Measurements from ENCODE around the gene KRTAP17-1. TPM values are rescaled to one million over a fixed set of nuclear protein-coding genes. Genes with fewer than 3 reads are reported as not detected.
"Not testable (repeated sequence)": the region's sequence is repeated elsewhere in the genome, so short reads cannot be mapped to it uniquely, and the experiment has no call there.

The KRTAP17-1 gene
- total RNA-seq, 1 donor from 2014 or later = not detected

- no peak for TF ChIP-seq CTCF (conservative IDR thresholded peaks at IDR 0.05; ENCODE audit: low read depth, low read length)
- H3K4me3 ChIP-seq (ENCODE audit: low read depth, low read length) = no peak overlapping the region
- DNase-seq (ENCODE audit: low read depth) = no peak
These were observed 31.0 kb downstream of the KRTAP17-1 start for GRCh38 chr17:41284546-41284945.

DNA sequence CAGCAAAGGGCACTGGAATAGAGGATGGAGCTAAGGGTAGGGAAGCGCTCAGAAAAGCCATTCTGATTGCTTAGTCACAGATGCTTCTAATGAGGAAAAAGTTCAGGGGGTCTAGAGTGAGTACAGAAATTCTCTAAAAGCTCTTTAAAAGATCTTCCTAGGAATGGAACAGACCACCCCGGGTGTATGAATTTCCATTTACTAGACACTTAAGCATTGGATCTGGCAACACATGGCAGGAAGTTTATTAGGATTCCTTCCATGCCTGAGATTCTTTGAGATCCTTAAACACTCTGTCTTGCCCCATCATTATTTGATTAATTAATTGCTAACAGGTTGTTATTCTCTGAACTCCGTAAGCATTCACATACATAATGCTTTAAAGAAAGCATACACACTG lies 31.5 kb downstream of the KRTAP17-1 start:
- TF ChIP-seq CTCF (conservative IDR thresholded peaks at IDR 0.05; ENCODE audit: low read depth, low read length) = no peak
- no peak for DNase-seq (ENCODE audit: low read depth)
- H3K4me3 ChIP-seq (ENCODE audit: low read depth, low read length) = no peak overlapping the region

DNA sequence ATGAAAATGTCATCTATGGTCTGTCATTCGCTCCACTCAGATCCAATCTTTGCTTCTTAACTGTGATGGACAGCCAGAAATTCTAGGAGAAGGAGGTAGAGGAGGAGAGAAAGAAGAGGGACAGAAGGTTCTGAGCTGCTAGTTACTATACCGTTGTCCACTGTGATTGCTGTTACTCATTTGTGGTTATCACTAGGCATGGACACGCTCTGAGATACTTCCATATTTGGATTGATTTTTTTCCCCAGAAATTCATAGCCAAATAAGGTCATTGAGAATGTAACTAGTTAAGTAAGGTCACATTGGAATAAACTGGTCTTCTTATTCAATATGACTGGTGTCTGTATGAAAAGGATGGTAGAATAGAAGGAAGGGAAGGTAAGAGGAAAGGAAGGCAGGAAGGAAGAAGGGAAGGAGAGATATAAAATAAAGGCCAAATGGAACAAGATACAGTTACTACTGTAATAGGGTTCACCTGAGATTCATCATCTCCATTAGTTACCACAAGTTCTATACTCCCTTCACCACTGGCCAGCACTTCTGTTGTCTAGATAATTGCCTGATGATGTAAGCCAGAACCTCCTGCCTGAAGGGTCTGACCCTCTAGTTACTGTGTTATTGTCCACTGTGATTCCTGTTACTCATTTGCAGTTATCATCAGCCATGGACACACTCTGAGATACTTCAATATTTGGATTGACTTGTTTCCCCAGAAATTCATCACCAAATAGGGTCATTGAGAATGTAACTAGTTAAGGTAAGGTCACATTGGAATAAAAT lies 37.1 kb downstream of the KRTAP17-1 start:
- no peak overlapping the region for H3K4me3 ChIP-seq (ENCODE audit: low read depth, low read length)
- DNase-seq (ENCODE audit: low read depth) = no peak
- TF ChIP-seq CTCF (conservative IDR thresholded peaks at IDR 0.05; ENCODE audit: low read depth, low read length) = no peak

GRCh38 chr17:41275648-41276190 lies 39.8 kb downstream of the KRTAP17-1 start, which contains the start of gene KRTAP9-7:
Gene KRTAP9-7 (plus strand): TSS chr17:41275698. CDS start chr17:41275698, 0 bp downstream.
- H3K4me3 ChIP-seq (ENCODE audit: low read depth, low read length); DNase-seq (ENCODE audit: low read depth): not testable (repeated sequence)

- no peak overlapping the region for H3K4me3 ChIP-seq (ENCODE audit: low read depth, low read length)
- no peak for TF ChIP-seq CTCF (conservative IDR thresholded peaks at IDR 0.05; ENCODE audit: low read depth, low read length)
- no peak for DNase-seq (ENCODE audit: low read depth)
These were observed 43.7 kb downstream of the KRTAP17-1 start for GRCh38 chr17:41271858-41272257.

- not testable (repeated sequence) for DNase-seq (ENCODE audit: low read depth); H3K4me3 ChIP-seq (ENCODE audit: low read depth, low read length)
These were observed 44.2 kb downstream of the KRTAP17-1 start for GRCh38 chr17:41271323-41271722.

GRCh38 chr17:41267711-41268110 lies 47.8 kb downstream of the KRTAP17-1 start:
- no peak for TF ChIP-seq CTCF (conservative IDR thresholded peaks at IDR 0.05; ENCODE audit: low read depth, low read length)
- DNase-seq (ENCODE audit: low read depth) = no peak
- no peak overlapping the region for H3K4me3 ChIP-seq (ENCODE audit: low read depth, low read length)

- TF ChIP-seq CTCF (conservative IDR thresholded peaks at IDR 0.05; ENCODE audit: low read depth, low read length) = no peak
- DNase-seq (ENCODE audit: low read depth) = no peak
- H3K4me3 ChIP-seq (ENCODE audit: low read depth, low read length) = no peak within 1 kb of the TSS
These were observed 50.4 kb downstream of the KRTAP17-1 start, which contains the start of gene KRTAP9-6 for GRCh38 chr17:41265078-41265477. Gene KRTAP9-6 (plus strand): TSS chr17:41265378. CDS start chr17:41265378, 0 bp downstream.
